HG03135 (cell line): ENCODE results near the gene PPFIA3.
"Not testable (repeated sequence)": the region's sequence is repeated elsewhere in the genome, so short reads cannot be mapped to it uniquely, and the experiment has no call there.

Experiments
- ATAC-seq: cut with Tn5 transposase; IDR thresholded peaks from one replicate; pipeline ENCODE4 v1.9.1; 2021; ENCODE audit warnings: mild to moderate bottlenecking, moderate library complexity; ENCODE audit not compliant: unreplicated experiment

The PPFIA3 gene

GRCh38 chr19:49173198-49173597 is 53.9 kb downstream of the PPFIA3 start:
- no peak for ATAC-seq

GRCh38 chr19:49180659-49181058 is 61.3 kb downstream of the PPFIA3 start:
- no peak for ATAC-seq

GRCh38 chr19:49182010-49182847 is 62.9 kb downstream of the PPFIA3 start:
- ATAC-seq = not testable (repeated sequence)

DNA sequence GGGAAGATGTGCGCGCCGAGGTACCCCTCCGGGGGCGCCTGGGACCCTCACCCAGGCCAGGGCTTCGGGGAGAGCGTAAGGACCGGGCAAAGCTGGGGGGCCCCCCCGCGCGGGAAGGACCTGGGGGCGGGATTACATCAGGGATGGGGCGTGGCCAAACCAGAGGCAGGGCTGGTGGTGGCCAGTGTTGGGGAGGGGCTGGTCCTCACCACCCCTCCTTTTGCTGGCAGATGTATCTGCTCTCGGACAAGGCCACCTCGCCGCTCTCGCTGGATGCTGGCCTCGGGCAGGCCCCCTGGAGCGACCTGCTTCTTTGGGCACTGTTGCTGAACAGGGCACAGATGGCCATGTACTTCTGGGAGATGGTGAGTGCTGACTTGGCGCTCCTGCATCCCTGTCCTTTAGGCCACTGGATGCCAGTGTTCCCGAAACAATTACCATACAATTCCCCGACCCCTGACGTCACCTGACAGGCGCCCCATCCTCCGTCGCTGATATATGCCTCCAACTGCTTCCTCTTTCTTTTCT is 63.6 kb downstream of the PPFIA3 start:
- no peak for ATAC-seq

DNA sequence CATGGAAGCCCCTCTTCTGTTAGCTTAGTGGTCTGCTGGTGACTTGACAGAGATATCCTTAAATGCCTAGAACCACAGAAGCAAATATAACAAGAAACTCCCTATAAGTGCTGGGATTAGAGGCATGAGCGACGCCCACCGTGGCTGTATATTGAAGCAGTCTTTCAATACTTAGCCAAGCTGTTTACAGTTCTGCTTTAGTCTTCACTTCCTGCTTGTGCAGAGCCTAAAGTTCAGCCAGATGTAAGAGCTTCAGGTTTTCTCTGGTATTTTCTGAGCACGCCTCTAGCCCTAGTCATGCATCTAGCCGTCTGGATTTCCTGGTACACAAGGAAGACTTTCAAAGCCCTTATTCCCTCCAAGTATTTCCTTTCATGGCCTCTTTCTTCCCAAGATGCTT is 66.8 kb downstream of the PPFIA3 start:
- ATAC-seq = no peak

GRCh38 chr19:49188626-49189200 is 69.4 kb downstream of the PPFIA3 start:
- no peak for ATAC-seq

GRCh38 chr19:49189259-49189658 is 69.9 kb downstream of the PPFIA3 start:
- no peak for ATAC-seq

DNA sequence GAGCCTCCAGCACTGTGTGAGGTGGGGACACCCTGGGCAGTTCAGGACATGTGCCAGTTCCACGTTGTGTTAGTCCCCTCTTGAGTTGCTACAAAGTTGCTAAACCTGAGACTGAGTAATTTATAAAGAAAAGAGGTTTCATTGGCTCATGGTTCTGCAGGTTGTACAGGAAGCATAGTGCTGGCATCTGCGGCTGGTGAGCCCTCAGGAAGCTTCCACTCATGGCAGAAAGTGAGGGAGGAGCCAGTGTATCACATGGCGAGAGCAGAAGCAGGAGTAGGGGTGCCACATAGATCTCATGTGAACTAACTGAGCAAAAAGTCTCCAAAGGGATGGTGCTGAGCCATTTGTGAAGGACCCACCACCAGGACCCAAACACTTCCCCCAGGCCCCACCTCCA is 71.4 kb downstream of the PPFIA3 start:
- ATAC-seq = no peak

DNA sequence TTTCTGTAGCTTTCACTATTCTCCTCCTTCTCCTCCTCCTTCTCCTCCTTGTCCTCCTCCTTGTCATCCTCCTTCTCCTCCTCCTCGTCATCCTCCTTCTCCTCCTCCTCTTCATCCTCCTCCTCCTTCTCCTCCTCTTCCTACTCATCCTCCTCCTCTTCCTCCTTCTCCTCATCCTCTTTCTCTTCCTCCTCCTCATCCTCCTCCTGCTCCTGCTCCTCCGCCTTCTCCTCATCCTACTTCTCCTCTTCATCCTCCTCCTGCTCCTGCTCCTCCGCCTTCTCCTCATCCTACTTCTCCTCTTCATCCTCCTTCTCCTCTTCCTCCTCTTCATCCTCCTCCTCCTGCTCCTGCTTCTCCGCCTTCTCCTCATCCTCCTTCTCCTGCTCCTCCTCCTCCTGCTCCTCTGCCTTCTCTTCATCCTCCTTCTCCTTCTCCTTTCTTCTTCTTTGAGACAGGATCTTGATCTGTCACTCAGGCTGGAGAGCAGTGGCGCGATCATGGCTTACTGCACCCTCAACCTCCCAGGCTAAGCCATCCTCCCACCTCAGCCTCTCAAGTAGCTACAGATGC is 74.6 kb downstream of the PPFIA3 start:
- ATAC-seq = no peak

GRCh38 chr19:49194408-49194807 is 75.1 kb downstream of the PPFIA3 start:
- ATAC-seq = no peak

DNA sequence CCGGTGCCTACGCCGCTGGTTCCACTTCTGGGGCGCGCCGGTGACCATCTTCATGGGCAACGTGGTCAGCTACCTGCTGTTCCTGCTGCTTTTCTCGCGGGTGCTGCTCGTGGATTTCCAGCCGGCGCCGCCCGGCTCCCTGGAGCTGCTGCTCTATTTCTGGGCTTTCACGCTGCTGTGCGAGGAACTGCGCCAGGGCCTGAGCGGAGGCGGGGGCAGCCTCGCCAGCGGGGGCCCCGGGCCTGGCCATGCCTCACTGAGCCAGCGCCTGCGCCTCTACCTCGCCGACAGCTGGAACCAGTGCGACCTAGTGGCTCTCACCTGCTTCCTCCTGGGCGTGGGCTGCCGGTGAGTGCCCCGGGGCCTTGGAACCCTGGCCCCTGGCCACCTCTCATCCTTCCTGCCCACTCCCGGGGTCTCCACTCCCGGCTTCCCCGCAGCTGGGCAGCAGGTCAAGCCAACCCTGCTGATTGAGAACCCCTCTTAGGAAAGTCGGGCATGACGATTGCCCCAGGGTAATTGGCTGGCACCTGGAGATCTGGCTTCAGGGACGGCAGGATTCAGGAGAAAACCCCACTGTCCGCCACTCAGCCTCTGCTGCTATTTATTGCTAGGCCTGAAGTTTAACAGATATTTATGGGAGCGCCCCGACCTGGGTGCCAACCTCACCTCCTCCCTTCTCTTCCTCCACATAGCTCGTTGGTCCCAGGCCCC is 77.3 kb downstream of the PPFIA3 start:
- no peak for ATAC-seq

DNA sequence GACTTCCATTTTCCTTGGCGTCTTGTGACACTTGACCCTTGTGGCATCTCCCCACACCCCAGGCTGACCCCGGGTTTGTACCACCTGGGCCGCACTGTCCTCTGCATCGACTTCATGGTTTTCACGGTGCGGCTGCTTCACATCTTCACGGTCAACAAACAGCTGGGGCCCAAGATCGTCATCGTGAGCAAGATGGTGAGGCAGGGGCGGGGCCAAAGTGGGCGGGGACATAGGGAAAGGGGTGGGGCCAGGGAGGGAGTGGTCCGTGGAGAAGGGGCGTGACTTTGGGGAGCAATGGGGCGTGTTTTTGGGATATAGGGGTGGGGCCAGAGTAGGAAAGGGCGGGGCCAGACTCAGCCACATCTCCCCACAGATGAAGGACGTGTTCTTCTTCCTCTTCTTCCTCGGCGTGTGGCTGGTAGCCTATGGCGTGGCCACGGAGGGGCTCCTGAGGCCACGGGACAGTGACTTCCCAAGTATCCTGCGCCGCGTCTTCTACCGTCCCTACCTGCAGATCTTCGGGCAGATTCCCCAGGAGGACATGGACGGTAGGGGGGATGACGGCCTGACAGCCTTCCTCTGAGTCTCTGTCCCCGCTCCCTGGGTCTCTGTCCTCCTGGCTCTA is 81.0 kb downstream of the PPFIA3 start:
- ATAC-seq = no peak
